A549 (cell line): ENCODE results near the gene NEMF.

Experiments
- CHD2 ChIP-seq: fragments of 150-350 bp; IDR thresholded peaks from 2 replicates; pipeline ENCODE4 v1.6.1; 2014; ENCODE audit warnings: low read length; ENCODE audit not compliant: partially characterized antibody
- CTCF ChIP-seq: fragments of >200 bp; sonication (Bioruptor Twin); formaldehyde crosslinking; IDR thresholded peaks from 3 replicates; pipeline ENCODE4 v1.5.1; 2016
- JUN ChIP-seq, 2 experiments: fragments of >200 bp; sonication (Bioruptor Twin); formaldehyde crosslinking; IDR thresholded peaks; 2 replicates in 1 of 2; 3 replicates in 1 of 2; pipeline ENCODE4 v1.6.1; 2016 to 2017
- PHF8 ChIP-seq: fragments of 200-600 bp; sonication (generic); IDR thresholded peaks from 2 replicates; pipeline ENCODE4 v1.6.1; 2016; ENCODE audit warnings: low read depth, mild to moderate bottlenecking, antibody characterized with exemption, moderate library complexity, borderline replicate concordance
- POLR2A ChIP-seq: IDR thresholded peaks from 2 replicates; pipeline ENCODE4 v1.6.1; 2012; ENCODE audit warnings: mild to moderate bottlenecking, low read length
- POLR2AphosphoS2 ChIP-seq: conservative IDR thresholded peaks from 2 replicates; pipeline ENCODE4 v1.6.1; 2012; ENCODE audit warnings: low read length, improper control_type of control experiment, inconsistent platforms
- RAD21 ChIP-seq, 2 experiments: fragments of >200 bp in 1 of 2; sonication (Bioruptor Twin) in 1 of 2; formaldehyde crosslinking in 1 of 2; IDR thresholded peaks in 1 of 2; conservative IDR thresholded peaks in 1 of 2; 2 replicates in 1 of 2; 3 replicates in 1 of 2; pipeline ENCODE4 v1.6.1; 2012 to 2018; ENCODE audit warnings: inconsistent platforms in 1 of 2
- ZFP36 ChIP-seq: fragments of 450-650 bp; IDR thresholded peaks from 2 replicates; pipeline ENCODE4 v1.6.1; 2014; ENCODE audit warnings: borderline replicate concordance; ENCODE audit not compliant: partially characterized antibody
- TF ChIP-seq, protein P1 (sequence below): fragments of >200 bp; sonication (Bioruptor Twin); formaldehyde crosslinking; IDR thresholded peaks from 3 replicates; pipeline ENCODE4 v1.6.1; 2016
- TF ChIP-seq, protein P2 (sequence below): IDR thresholded peaks from 2 replicates; pipeline ENCODE4 v1.6.1; 2012
- TF ChIP-seq, protein P3 (sequence below): IDR thresholded peaks from 2 replicates; pipeline ENCODE4 v1.6.1; 2012

GRCh38 chr14:49816844-49817243, 35.7 kb downstream of the NEMF start:
- no peak for TF ChIP-seq RAD21 (conservative IDR thresholded peaks at IDR 0.05 in 1 of 2, IDR thresholded peaks at IDR 0.05 in 1 of 2)
- TF ChIP-seq CTCF, result no peak
- TF ChIP-seq, protein P1, sequence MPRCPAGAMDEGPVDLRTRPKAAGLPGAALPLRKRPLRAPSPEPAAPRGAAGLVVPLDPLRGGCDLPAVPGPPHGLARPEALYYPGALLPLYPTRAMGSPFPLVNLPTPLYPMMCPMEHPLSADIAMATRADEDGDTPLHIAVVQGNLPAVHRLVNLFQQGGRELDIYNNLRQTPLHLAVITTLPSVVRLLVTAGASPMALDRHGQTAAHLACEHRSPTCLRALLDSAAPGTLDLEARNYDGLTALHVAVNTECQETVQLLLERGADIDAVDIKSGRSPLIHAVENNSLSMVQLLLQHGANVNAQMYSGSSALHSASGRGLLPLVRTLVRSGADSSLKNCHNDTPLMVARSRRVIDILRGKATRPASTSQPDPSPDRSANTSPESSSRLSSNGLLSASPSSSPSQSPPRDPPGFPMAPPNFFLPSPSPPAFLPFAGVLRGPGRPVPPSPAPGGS, result no peak
- no peak for TF ChIP-seq ZFP36
- TF ChIP-seq, protein P2, sequence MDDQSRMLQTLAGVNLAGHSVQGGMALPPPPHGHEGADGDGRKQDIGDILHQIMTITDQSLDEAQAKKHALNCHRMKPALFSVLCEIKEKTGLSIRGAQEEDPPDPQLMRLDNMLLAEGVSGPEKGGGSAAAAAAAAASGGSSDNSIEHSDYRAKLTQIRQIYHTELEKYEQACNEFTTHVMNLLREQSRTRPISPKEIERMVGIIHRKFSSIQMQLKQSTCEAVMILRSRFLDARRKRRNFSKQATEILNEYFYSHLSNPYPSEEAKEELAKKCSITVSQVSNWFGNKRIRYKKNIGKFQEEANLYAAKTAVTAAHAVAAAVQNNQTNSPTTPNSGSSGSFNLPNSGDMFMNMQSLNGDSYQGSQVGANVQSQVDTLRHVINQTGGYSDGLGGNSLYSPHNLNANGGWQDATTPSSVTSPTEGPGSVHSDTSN, result no peak
- TF ChIP-seq PHF8, result no peak
- TF ChIP-seq, protein P3, sequence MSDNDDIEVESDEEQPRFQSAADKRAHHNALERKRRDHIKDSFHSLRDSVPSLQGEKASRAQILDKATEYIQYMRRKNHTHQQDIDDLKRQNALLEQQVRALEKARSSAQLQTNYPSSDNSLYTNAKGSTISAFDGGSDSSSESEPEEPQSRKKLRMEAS, result no peak
- no peak for TF ChIP-seq JUN (IDR thresholded peaks at IDR 0.05)
- TF ChIP-seq CHD2, result no peak
- TF ChIP-seq POLR2AphosphoS2, result no peak
- no peak for TF ChIP-seq POLR2A
